ENCODE results near the gene PAPOLA.
"Not testable (repeated sequence)": the region's sequence is repeated elsewhere in the genome, so short reads cannot be mapped to it uniquely, and the experiment has no call there.

The PAPOLA gene

DNA sequence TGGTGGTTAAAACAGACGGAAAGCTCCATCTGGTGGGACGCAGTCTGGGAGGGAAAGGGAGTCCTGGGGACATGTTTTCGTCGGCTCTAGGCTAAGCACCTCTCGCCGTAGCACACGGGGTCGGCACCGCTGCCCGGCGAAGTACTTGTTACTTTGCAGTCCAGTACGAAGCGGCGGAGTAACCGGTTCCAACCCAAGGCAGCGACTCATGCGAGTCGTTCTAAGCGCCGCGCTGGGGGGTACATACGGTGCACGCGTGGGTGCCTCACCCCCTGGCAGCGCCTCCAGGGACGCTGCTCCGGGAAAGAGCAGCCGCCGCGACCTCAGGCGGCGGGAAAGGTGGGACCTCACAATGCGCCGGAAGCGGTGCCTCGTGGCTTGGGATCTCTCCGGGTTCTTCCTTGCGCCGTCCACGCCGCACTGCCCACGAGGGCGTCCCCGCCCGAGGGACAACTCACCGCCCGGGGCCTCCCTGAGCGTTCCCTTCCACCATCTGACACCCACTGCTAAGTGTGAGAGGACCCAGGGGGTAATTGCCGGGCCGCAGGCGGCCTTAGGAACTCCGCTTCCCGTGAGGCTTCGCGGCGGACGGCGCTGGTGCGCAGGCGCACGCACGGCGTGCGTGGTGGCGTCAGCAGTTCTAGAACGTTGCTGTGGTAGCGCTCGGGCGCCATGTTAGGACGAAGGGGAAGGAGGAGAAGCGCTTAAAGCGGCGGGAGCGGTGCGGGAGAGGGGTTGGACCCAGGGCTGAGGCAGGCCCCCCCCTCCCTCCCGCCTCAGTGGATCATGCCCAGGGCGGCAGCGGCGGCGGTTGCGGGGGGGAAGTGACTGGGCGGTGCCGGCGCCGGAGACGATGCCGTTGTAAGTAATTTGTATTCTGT lies at the start of gene PAPOLA:
PAPOLA (plus strand) TSS at position 643 of the 881 bp plus-strand sequence; CDS start at position 854, 211 bp downstream.
- peak; percentile 95 for DNase-seq

- DNase-seq = no peak
Observed at GRCh38 chr14:96452684-96453083, 49.5 kb upstream of the PAPOLA start.

GRCh38 chr14:96455588-96455987 lies 46.6 kb upstream of the PAPOLA start:
- DNase-seq = no peak

DNA sequence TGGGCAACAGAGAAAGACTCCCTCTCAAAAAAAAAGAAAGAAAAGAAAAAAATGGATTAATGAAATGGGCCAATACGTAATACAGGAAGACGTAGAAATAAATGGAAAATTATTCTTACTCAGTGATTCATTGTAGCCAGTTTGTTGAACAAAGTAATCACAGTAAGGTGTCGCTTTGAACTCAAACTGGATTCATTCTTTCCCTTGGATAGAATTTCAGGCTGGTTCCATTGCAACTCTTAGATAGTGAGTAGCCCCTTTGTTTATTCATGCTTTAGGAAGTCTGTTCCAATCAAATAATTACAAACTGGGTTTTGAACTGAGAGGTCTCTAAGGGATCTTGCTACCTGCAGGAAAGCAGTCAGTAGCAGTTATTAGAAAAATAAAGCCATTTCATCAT lies 42.3 kb upstream of the PAPOLA start:
- no peak for DNase-seq

- no peak for DNase-seq
Observed at GRCh38 chr14:96461950-96462798, 40.0 kb upstream of the PAPOLA start.

DNA sequence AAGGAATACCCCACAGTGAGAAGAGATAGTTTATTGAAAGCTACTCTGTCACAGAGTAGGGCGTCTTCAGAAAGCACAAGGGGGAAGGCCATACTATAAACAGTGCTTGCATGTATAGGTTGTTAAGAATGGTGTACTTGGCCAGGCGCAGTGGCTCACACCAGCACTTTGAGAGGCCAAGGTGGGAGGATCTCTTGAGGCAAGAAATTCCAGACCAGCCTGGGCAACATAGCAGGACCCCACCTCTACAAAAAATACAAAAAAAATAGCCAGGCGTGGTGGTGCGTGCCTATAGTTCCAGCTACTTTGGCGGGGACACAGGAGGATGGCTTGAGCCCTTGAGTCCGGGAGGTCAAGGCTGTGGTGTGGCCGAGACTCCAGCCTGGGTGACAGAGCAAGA lies 38.0 kb upstream of the PAPOLA start:
- DNase-seq = no peak

- no peak for DNase-seq
Observed at GRCh38 chr14:96466918-96467317, 35.3 kb upstream of the PAPOLA start.

- no peak for DNase-seq
Observed at GRCh38 chr14:96470331-96470730, 31.9 kb upstream of the PAPOLA start.

DNA sequence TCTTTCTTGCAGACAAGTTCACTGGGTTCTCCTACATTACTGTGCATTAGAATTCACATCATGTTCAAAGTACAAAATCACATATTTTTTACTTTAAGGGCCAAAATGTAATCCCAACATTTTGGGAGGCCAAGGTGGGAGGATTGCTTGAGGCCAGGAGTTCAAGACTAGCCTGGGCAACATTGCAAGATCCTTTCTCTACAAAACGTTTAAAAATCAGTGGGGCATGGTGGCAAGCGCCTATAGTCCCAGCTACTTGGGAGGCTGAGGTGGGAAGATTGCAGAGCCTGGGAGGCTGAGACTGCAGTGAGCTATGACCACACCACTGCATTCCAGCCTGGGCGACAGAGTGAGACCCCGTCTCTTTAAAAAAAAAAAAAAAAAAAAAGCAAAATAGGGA lies 31.2 kb upstream of the PAPOLA start:
- not testable (repeated sequence) for DNase-seq

DNA sequence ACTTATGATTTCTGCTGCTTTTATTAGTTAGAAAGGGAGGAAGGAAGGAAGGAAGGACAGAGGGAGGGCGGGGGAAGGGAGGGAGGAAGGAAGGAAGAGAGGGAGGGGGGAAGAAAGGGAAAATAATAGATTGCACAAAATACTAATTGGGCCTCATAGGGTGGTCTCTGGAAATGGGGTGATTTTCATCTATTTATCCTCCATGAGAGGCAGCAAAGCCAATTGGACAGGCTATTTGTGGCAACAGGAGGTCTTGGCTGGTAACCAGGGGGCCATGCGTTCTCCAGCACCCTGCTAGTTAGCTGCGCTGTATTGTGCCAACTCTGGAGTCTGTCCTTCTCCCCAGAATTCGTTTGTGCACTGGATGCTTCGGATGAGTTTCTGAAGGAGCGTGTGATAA lies 24.1 kb upstream of the PAPOLA start:
- DNase-seq = no peak

- no peak for DNase-seq
Observed at GRCh38 chr14:96479435-96480146, 22.6 kb upstream of the PAPOLA start.

DNA sequence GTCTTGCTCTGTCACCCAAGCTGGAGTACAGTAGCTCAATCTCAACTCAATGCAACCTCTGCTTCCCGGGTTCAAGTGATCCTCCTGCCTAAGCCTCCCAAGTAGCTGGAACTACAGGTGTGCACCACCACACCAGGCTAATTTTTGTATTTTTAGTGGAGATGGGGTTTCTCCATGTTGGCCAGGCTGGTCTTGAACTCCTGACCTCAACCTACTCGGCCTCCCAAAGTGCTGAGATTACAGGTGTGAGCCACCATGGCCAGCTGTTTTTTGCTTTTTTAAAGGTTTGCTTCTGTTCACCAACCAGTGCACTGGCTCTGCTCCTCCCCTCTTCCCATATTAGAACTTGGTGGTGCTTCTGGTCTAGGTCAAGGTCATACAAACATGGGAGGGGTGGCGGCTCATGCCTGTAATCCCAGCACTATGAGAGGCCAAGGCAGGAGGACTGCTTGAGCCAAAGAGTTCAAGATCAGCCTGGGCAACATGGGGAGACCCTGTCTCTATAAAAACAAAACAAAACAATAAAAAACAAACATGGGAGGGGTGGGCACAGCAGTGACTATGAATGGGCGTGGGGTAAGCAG lies 20.4 kb upstream of the PAPOLA start:
- DNase-seq = no peak

GRCh38 chr14:96482986-96483385 lies 19.2 kb upstream of the PAPOLA start:
- DNase-seq = no peak

DNA sequence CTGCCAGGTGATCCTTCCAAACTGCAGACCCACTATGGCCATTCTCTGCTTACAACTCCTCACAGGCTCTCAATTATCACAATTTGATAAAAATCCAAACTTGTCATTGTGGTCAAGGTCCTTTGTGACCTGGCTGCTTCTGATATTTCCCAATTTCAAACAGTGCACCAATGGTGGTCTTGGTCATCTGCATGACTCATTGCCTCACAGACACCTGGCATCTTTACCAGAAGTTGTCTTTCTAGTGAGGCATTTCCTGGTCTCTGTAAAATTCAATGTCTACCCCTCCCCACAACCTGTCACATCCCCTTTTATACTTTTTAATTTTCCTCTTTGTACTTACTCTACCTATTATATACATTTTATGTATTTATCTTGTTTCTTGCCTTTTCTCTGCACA lies 17.8 kb upstream of the PAPOLA start:
- no peak for DNase-seq

- DNase-seq = no peak
Observed at GRCh38 chr14:96486705-96487104, 15.5 kb upstream of the PAPOLA start.

DNA sequence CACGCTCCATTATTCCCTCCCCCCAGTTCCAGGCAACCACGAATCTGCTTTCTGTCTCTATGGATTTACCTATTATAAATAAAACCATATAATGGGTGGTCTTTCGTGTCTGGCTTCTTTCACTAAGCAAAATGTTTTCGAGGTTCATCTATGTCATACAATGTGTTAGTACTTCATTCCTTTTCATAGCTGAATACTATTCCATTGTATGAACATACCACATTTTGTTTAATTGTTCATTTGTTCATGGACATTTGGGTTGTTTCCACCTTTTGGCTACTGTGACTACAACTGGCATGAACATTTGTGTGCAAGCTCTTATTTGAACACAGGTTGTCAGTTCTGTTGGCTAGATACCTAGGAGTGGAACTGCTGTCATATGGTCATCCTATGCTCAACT lies 12.9 kb upstream of the PAPOLA start:
- no peak for DNase-seq

- DNase-seq = no peak
Observed at GRCh38 chr14:96493178-96493577, 9.0 kb upstream of the PAPOLA start.

DNA sequence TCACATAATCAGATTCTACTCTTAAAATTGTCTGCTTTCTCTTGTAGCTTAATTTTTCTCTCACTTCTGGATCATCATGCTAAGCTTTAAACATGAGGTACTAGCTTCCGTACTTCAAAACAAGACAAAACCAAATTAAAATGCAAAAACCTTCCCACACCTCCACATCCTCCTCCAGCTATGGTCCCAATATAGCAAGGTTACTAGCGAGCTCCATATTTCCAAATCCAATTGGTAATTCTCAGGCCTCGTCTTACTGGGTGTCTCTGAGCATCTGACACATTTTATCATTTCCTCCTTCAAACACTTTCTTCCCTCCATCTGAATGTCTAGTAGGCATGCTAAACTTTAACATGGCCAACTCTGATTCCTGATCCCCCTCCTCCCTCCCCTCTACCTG lies 7.9 kb upstream of the PAPOLA start:
- no peak for DNase-seq

DNA sequence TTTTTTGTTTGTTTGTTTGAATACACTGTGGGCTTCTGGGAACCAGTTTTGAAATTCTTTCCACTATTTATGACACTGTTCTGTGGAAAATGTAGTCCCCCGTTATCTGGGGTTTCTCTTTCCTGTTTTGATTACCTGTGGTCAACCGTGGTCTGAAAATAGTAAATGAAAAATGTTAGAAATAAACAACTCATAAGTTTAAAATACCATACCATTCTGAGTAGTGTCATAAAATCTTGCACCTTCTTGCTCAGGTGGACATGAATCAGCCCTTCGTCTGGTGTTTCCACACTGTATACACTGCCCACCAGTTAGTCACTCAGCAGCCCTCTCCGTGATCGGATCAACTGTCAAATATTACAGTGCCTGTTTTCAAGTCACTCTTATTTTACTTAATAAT lies 5.1 kb upstream of the PAPOLA start:
- DNase-seq = no peak

- no peak for DNase-seq
Observed at GRCh38 chr14:96497586-96497985, 4.6 kb upstream of the PAPOLA start.

GRCh38 chr14:96501217-96501739 lies 904 bp upstream of the PAPOLA start:
- no peak for DNase-seq

DNA sequence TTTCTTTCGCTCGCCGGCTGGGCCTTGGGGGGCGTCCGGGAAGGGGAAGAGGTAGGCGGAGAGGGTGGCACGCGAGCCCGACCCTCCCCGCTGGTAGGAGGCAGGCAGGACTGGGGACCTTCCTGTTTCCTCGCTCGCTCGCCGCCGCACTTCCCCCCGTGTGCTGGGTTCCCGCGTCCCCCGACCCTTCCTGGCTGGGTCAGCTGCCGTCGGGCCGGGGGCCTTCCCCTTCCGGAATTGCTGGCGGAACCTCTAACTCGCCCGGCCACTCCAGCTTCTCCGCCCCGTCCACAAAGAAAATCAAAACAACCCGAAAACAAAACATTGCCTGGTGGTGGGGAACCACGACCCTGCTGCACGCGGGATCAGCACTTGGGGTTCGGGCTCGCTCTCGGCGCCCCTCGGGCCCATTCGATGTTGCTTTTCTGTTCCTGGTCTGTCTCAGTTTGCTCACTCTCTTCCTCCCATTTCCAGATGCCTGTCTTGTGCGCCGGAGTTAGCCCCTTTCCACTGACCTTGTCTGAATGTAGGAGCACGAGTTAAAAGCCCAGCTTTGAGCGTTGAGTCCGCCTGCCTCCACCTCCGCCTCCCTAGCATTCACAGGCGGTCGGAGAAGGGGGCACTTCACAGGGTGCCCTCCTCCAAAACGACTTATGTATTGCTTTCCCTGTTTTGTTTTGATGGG lies 581 bp downstream of the PAPOLA start:
- peak; percentile 62 for DNase-seq
